Osteoblast (primary cell): Measurements from ENCODE around the gene NME4. TPM values are rescaled to one million over a fixed set of nuclear protein-coding genes. Genes with fewer than 3 reads are reported as not detected.

Experiments
- DNase-seq: peaks from one replicate; pipeline ENCODE4 v3.0.0; 2011; ENCODE audit warnings: low spot score, mixed read lengths; ENCODE audit not compliant: insufficient read length; ENCODE audit errors: missing footprints
- H2AFZ ChIP-seq: 2 replicates; pipeline ENCODE4 v1.6.0; 2011; ENCODE audit warnings: mild to moderate bottlenecking, low read length
- H3K27ac ChIP-seq: 2 replicates; pipeline ENCODE4 v1.5.1; 2011; ENCODE audit warnings: mild to moderate bottlenecking, low read depth, low read length, moderate library complexity
- H3K27me3 ChIP-seq: 2 replicates; pipeline ENCODE4 v1.6.0; 2012; ENCODE audit warnings: mild to moderate bottlenecking, control low read depth, inconsistent platforms, low read length, moderate library complexity; ENCODE audit not compliant: insufficient read depth
- H3K36me3 ChIP-seq: 2 replicates; pipeline ENCODE4 v1.5.1; 2011; ENCODE audit warnings: mild to moderate bottlenecking, low read length, control low read depth, moderate library complexity; ENCODE audit not compliant: insufficient read depth
- H3K4me1 ChIP-seq: 2 replicates; pipeline ENCODE4 v1.5.1; 2011; ENCODE audit warnings: mild to moderate bottlenecking, low read length, control low read depth, moderate library complexity; ENCODE audit not compliant: insufficient read depth
- H3K4me2 ChIP-seq: 2 replicates; pipeline ENCODE4 v1.6.0; 2011; ENCODE audit warnings: mild to moderate bottlenecking, low read length; ENCODE audit not compliant: insufficient read depth
- H3K4me3 ChIP-seq: fragments of 200-600 bp; sonication (generic); 3 replicates; pipeline ENCODE4 v1.5.1; 2012; ENCODE audit warnings: mild to moderate bottlenecking, low read length, inconsistent platforms; ENCODE audit not compliant: insufficient read depth
- H3K79me2 ChIP-seq: 2 replicates; pipeline ENCODE4 v1.6.0; 2012; ENCODE audit warnings: mild to moderate bottlenecking, low read length, control low read depth, inconsistent platforms; ENCODE audit not compliant: insufficient read depth
- H3K9me3 ChIP-seq: 2 replicates; pipeline ENCODE4 v1.5.1; 2011; ENCODE audit warnings: low read depth, low read length, control low read depth
- H4K20me1 ChIP-seq: 2 replicates; pipeline ENCODE4 v1.6.0; 2012; ENCODE audit warnings: mild to moderate bottlenecking, low read length, control low read depth; ENCODE audit not compliant: insufficient read depth
- total RNA-seq: library from RNA; depleted of rRNA; stranded (reverse); fragments of >200 nt; gene quantifications from 2 replicates; pipeline ENCODE4 v1.2.3, GENCODE V29; 2012
- TF ChIP-seq, protein P1 (sequence below): IDR thresholded peaks from 2 replicates; pipeline ENCODE4 v1.5.1; 2011; ENCODE audit warnings: mild to moderate bottlenecking, low read depth, low read length, moderate library complexity; ENCODE audit errors: extremely low read depth

NME4 gene
- total RNA-seq, 1 donor = 83.6 TPM

- H3K27ac ChIP-seq = no peak overlapping the region
- H3K4me1 ChIP-seq = peaks cover 7% of the 10 kb centered on the region
- peak; percentile 94 for DNase-seq
- H3K4me3 ChIP-seq = no peak overlapping the region
- TF ChIP-seq, protein P1, sequence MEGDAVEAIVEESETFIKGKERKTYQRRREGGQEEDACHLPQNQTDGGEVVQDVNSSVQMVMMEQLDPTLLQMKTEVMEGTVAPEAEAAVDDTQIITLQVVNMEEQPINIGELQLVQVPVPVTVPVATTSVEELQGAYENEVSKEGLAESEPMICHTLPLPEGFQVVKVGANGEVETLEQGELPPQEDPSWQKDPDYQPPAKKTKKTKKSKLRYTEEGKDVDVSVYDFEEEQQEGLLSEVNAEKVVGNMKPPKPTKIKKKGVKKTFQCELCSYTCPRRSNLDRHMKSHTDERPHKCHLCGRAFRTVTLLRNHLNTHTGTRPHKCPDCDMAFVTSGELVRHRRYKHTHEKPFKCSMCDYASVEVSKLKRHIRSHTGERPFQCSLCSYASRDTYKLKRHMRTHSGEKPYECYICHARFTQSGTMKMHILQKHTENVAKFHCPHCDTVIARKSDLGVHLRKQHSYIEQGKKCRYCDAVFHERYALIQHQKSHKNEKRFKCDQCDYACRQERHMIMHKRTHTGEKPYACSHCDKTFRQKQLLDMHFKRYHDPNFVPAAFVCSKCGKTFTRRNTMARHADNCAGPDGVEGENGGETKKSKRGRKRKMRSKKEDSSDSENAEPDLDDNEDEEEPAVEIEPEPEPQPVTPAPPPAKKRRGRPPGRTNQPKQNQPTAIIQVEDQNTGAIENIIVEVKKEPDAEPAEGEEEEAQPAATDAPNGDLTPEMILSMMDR = peak; percentile 91
- no peaks in the 10 kb centered on the region for H3K79me2 ChIP-seq
- no peaks in the 10 kb centered on the region for H3K9me3 ChIP-seq
- H3K27me3 ChIP-seq = no peaks in the 10 kb centered on the region
- no peaks in the 10 kb centered on the region for H4K20me1 ChIP-seq
- no peak overlapping the region for H2AFZ ChIP-seq
- H3K36me3 ChIP-seq = no peaks in the 10 kb centered on the region
- no peak overlapping the region for H3K4me2 ChIP-seq
Measured at GRCh38 chr16:391885-392335, 5.1 kb upstream of the NME4 start.

DNA sequence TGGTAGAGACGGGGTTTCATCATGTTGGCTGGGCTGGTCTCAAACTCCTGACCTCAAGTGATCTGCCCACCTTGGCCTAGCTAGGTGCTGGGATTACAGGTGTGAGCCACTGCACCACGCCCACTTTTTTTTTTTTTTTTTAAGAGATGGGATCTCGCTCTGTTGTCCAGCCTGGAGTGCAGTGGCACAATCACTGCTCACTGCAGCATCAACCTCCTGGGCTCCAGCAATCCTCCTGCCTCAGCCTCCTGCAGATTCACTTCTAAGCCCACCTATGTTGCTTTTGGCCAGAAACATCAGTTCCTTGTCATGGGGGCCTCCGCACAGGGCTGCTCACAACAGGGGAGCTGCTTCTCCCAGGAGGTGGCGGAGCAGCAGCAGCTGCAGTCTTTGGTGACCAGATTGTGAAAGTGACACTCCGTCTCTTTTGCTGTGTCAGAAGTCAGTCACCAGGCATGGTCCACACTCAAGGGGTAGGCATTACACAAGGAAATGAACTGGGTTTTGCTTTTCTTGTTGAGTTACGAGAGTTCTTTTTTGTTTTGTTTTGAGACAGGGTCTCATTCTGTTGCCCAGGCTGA is 4.5 kb upstream of the NME4 start:
- no peaks in the 10 kb centered on the region for H4K20me1 ChIP-seq

GRCh38 chr16:396199-396598 is 800 bp upstream of the NME4 start:
- H3K27me3 ChIP-seq = no peaks in the 10 kb centered on the region
- DNase-seq = no peak
- TF ChIP-seq, protein P1 = no peak
- H3K79me2 ChIP-seq = peaks cover 7% of the 10 kb centered on the region
- H3K27ac ChIP-seq = no peak overlapping the region
- H3K4me1 ChIP-seq = peaks cover 6% of the 10 kb centered on the region
- peaks cover 6% of the 10 kb centered on the region for H3K36me3 ChIP-seq
- H4K20me1 ChIP-seq = peaks cover 7% of the 10 kb centered on the region
- peak overlapping the region; percentile 89 for H3K4me2 ChIP-seq
- peak overlapping the region; percentile 92 for H2AFZ ChIP-seq
- H3K9me3 ChIP-seq = no peaks in the 10 kb centered on the region
- H3K4me3 ChIP-seq = peak overlapping the region; percentile 66

More for the DNA sequence above, 4.5 kb upstream of the NME4 start:
- no peak for DNase-seq
- TF ChIP-seq, protein P1 = no peak
- Histone ChIP-seq H3K4me2 (no peak overlapping the region), H3K27ac (no peak overlapping the region), H3K4me1 (peaks cover 7% of the 10 kb centered on the region), H3K36me3 (no peaks in the 10 kb centered on the region), H2AFZ (no peak overlapping the region), H3K9me3 (no peaks in the 10 kb centered on the region), H3K79me2 (no peaks in the 10 kb centered on the region), H3K4me3 (no peak overlapping the region), H3K27me3 (no peaks in the 10 kb centered on the region)

DNA sequence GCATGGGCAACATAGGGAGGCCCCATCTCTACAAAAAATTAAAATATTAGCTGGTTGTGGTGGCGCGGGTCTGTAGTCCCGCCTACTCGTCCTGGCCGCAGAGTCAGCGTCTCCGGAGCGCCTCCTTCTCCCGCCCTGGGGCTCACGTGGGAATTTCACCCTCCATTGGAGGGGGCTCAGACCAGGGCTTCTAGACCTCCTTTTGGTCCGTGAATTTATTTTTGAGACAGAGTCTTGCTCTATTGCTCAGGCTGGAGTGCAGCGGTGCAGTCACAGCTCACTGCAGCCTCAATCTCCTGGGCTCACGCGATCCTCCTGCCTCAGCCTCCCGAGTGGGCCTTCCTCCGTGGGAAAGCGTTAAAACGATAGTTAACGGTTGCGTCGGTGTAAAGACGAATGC is 394 bp upstream of the NME4 start:
- H3K27ac ChIP-seq = no peak overlapping the region
- no peaks in the 10 kb centered on the region for H3K27me3 ChIP-seq
- DNase-seq = peak; percentile 98
- peaks cover 7% of the 10 kb centered on the region for H4K20me1 ChIP-seq
- peak overlapping the region; percentile 66 for H3K4me3 ChIP-seq
- H3K79me2 ChIP-seq = peaks cover 7% of the 10 kb centered on the region
- H3K4me1 ChIP-seq = peaks cover 6% of the 10 kb centered on the region
- peaks cover 6% of the 10 kb centered on the region for H3K36me3 ChIP-seq
- H3K9me3 ChIP-seq = no peaks in the 10 kb centered on the region
- H3K4me2 ChIP-seq = peak overlapping the region; percentile 89
- H2AFZ ChIP-seq = peak overlapping the region; percentile 92
- TF ChIP-seq, protein P1 = no peak
